ENCODE data around the gene PTGS1.

PTGS1 gene

DNA sequence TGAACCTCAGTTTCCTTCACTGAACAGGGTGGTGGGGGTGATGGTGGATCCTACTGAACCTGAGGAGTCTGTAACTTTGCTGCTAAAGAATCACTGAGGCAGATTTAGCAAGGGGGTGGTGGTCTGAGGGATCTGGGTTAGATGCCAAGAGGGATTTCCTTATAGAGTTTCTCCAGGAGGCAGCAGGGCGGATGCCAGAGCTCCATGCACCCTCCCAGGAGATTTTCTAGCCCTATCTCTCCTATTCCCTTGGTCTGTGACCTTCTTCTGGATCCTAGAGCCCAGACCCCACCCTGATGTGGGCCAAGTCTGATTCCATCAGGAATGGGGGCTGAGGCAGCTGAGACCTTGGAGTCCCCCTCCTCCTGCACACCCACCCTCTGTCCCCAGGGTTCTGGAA lies 6.0 kb downstream of the PTGS1 start:
- DNase-seq, result no peak

DNA sequence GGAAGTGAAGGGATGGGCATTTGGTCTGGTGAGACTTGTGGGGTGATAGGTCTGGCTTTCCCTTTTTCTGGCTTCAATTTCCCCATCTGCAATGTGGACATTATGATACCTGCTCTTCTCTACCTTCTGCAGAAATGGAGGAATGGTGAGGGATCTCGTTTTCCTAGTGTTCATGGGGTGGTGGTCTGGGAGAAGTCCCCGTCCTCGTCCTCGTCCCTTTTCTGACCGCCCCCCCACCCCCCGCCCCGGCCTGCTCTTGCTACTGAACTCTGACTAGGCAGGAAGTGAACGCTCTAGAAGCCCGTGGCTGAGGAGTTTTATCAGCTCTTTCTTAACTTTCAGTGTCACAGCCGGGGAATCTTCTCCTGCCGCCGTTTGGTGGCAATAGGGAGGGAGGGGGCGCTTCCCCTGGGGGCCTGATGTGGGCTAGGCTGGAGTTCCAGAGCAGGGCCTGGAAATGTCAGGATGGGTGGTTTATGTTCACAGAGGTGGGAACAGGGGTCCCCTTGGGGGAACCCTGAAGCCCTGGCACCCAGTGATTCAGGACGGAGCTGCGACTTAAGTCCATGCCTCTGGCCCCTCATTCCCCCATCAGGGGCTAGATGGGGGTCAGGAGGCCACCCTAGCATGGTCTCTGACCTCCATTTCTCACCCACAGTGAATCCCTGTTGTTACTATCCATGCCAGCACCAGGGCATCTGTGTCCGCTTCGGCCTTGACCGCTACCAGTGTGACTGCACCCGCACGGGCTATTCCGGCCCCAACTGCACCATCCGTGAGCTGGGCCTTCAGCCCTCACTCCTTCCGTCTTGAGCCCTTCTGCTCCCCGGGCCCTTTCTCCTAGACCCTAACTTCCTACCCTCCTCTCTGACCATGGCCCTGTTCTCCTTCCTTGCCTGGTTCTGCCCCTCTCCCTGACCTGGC lies 6.7 kb downstream of the PTGS1 start:
- DNase-seq, result no peak

DNA sequence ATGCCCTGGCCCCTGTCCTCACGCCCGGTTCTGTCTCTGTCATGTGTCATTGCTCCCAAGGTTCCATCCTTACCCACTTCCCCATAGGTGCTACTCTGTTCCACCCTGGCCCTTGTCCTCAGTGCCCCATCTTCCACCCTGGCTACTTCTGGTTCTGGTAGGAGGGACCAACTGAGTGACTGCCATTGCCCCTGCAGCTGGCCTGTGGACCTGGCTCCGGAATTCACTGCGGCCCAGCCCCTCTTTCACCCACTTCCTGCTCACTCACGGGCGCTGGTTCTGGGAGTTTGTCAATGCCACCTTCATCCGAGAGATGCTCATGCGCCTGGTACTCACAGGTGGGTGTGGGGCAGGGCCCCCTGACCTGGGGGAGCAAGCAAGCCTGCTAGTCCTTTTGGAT lies 7.4 kb downstream of the PTGS1 start:
- DNase-seq, result no peak

DNA sequence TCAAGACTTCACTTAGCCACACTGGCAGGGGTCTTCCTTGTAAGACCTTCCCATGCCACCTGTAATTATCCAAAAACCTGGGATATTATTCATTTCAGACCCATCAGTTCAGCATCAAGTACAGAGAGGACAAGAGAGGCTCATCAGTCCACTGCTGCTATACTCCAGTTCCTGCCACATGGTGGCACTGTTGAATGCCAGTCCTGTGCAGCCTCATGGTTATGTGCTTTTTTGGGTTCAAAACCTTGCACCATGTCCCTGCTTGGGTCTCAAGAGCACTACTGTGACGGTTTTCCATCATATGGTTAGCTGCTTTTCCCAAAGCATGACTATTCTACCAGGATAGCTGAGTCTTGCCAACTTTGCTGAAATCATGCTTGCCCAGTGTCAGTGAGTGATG lies 8.5 kb downstream of the PTGS1 start:
- no peak for DNase-seq

DNA sequence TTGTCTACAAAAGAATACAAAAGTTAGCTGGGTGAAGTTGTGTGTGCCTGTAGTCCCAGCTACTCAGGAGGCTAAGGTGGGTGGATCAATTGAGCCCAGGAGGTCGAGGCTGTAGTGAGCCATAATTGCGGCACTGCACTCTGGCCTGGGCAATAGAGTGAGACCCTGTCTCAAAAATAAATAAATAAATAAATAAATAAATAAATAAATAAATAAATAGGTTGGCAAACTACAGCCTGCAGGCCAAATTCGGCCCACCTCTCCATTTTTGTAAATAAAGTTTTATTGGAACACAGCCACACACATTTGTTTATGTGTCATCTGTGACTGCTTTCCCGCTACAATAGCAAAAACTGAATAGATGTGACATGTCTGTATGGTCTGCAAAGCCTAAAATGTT lies 9.5 kb downstream of the PTGS1 start:
- no peak for DNase-seq

DNA sequence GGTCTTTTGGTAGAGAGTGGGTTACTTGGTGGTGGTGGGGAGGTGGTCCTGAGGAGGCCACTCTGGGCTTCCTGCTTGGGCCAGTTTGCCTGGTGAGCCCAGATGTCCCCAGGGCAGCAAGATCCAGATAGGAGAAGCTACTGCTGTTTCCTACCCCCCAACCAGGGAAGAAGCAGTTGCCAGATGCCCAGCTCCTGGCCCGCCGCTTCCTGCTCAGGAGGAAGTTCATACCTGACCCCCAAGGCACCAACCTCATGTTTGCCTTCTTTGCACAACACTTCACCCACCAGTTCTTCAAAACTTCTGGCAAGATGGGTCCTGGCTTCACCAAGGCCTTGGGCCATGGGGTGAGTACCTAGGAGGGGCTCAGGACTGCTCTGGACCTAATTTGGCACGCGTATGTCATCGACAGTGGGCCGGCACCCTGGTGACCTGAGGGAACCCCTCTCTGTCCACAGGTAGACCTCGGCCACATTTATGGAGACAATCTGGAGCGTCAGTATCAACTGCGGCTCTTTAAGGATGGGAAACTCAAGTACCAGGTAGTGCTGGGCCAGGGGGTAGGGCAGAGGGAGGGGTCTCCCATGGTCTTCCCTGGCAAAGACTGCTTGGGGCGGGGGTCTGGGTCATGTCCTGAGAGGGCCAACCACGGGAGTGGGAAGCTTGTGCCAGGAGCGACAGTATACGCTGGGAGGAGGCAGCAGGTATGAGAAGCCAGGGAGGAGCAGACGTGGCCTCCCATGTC lies 10.6 kb downstream of the PTGS1 start:
- DNase-seq, result no peak

DNA sequence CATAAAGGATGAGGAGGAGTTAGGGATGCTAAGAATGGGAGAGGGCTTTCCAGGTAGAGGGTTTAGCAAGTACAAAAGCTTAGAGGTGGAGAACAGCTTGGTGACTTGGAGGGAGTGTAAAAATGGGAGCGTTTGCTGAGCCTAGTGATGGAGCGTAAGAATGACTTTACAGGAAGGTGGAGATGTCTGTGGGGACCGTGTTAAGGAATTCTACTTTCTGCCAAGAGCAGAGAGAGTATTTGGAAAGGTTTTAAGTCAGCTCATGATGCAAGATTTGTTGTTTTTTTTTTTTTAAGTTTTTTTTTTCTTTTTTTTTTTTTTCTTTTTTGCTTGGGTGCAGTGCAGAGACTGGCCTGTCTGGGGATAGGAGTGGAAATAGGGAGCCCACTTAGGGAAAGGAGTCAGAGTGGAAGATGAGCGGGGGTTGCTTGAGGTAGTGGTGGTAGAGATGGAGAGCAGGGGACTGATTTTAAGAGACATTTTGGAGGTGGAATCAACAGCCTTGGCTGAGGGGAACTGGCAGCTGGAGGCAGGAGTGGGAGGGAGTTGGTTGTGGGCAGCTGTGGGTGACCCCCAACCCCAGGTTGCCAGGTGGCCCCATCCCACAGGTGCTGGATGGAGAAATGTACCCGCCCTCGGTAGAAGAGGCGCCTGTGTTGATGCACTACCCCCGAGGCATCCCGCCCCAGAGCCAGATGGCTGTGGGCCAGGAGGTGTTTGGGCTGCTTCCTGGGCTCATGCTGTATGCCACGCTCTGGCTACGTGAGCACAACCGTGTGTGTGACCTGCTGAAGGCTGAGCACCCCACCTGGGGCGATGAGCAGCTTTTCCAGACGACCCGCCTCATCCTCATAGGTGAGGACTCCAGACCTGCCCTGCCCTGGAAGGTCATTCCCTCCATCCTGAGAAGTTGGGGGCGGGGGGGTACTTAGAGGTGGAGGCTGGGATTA lies 12.4 kb downstream of the PTGS1 start:
- DNase-seq, result no peak

DNA sequence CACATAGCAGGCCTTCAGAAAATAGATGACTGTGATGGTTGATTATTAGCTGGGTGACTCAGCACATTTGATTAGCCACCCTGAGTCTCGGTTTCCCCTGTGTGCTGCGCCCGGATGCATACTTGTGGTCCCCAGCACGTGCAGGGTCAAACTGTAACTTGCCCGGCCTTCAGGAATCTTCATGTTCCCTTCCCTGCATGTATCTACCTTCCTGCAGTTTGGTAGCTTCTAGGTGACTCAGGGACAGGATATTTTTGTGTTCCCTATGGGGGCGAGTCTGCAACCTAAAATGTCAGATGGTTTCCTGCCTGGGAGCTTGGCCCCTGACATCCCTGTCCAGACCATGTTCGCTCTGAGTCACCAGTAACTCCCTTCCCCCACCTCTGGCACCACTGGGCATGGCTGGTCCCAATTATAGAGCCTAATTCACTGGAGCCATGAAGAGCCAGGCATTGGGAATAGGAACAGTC lies 13.2 kb downstream of the PTGS1 start:
- DNase-seq, result no peak

DNA sequence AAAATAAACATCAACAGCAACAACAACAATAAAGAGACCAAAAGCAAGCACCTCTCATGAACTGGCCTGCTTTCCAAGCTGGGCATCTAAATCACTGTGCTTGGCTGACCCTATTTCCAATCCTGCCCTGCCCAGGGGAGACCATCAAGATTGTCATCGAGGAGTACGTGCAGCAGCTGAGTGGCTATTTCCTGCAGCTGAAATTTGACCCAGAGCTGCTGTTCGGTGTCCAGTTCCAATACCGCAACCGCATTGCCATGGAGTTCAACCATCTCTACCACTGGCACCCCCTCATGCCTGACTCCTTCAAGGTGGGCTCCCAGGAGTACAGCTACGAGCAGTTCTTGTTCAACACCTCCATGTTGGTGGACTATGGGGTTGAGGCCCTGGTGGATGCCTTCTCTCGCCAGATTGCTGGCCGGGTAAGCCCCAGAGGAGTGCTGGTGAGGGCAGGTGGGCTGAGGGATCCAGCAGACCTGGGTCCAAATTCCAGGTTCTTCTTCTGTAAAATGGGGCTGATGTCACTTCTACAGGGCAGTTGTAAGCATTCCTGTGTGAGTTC lies 15.6 kb downstream of the PTGS1 start:
- no peak for DNase-seq

DNA sequence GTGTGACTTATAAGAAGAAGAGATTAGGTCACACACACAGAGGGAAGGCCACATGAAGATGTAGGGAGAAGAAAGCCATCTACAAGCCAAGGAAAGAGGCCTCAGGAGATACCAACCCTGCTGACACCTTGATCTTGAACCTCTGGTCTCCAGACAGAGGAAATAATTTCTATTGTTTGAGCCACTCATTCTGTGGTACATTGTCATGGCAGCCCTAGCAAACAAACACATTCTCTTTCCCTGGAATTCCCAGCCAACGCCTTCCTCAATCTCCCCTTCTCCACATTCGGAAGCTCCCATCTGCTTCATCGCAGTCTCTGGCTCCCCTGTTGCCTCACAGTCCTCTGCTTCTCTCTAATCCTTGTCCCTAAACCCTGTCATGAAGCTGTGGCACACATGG lies 16.7 kb downstream of the PTGS1 start:
- no peak for DNase-seq

DNA sequence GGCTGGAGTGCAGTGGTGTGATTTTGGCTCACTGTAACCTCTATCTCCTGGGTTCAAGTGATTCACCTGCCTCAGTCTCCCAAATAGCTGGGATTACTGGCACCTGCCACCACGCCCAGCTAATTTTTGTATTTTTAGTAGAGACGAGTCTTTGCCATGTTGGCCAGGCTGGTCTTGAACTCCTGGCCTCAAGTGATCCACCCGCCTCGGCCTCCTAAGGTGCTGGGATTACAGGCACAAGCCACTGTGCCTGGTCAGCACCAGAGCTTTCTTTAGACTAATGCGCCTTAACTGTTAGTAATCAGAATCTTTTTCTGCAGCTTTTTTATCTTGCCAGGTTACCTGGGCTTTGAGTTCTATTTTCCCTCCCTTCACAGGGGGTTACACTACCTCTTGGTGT lies 18.4 kb downstream of the PTGS1 start:
- no peak for DNase-seq

DNA sequence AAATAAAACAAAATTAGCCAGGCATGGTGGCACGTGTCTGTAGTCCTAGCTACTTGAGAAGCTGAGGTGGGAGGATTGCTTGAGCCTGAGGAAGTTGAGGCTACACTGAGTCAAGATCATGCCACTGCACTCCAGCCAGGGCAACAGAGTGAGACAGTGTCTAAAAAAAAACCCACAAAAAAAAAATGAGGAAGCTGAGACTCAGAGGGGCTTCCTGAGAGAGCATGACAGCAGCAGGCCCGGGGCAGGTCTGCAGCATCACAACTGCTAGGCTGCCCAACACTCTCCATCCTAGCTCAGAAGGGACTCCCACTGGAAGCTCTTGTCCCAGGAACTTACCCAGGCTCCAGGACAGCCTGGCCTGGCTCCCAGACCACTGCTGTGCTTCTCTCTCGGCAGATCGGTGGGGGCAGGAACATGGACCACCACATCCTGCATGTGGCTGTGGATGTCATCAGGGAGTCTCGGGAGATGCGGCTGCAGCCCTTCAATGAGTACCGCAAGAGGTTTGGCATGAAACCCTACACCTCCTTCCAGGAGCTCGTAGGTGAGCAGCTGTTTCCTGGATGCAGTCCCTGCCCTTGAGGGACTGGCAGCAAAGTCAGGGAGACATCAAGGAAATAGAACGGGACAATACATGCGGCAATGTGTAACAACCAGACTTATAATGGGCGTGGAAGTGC lies 19.1 kb downstream of the PTGS1 start:
- peak; percentile 29 for DNase-seq

DNA sequence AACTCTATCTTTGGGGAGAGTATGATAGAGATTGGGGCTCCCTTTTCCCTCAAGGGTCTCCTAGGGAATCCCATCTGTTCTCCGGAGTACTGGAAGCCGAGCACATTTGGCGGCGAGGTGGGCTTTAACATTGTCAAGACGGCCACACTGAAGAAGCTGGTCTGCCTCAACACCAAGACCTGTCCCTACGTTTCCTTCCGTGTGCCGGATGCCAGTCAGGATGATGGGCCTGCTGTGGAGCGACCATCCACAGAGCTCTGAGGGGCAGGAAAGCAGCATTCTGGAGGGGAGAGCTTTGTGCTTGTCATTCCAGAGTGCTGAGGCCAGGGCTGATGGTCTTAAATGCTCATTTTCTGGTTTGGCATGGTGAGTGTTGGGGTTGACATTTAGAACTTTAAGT lies 21.5 kb downstream of the PTGS1 start:
- no peak for DNase-seq

DNA sequence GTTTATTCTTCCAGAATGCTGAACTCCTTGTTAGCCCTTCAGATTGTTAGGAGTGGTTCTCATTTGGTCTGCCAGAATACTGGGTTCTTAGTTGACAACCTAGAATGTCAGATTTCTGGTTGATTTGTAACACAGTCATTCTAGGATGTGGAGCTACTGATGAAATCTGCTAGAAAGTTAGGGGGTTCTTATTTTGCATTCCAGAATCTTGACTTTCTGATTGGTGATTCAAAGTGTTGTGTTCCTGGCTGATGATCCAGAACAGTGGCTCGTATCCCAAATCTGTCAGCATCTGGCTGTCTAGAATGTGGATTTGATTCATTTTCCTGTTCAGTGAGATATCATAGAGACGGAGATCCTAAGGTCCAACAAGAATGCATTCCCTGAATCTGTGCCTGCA lies 21.9 kb downstream of the PTGS1 start:
- DNase-seq, result no peak

DNA sequence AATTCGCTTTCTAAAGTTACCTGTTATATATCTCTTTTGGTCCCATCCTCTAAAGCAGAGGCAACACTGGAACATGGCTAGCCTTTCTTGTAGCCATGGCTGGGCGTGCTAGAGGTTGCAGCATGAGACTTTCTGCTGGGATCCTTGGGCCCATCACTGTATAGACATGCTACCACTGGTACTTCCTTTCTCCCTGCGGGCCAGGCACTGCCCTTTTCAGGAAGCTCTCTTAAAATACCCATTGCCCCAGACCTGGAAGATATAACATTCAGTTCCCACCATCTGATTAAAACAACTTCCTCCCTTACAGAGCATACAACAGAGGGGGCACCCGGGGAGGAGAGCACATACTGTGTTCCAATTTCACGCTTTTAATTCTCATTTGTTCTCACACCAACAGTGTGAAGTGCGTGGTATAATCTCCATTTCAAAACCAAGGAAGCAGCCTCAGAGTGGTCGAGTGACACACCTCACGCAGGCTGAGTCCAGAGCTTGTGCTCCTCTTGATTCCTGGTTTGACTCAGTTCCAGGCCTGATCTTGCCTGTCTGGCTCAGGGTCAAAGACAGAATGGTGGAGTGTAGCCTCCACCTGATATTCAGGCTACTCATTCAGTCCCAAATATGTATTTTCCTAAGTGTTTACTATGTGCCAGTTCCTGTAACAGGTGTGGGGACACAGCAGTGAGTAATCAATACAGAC lies 22.6 kb downstream of the PTGS1 start:
- DNase-seq, result no peak

DNA sequence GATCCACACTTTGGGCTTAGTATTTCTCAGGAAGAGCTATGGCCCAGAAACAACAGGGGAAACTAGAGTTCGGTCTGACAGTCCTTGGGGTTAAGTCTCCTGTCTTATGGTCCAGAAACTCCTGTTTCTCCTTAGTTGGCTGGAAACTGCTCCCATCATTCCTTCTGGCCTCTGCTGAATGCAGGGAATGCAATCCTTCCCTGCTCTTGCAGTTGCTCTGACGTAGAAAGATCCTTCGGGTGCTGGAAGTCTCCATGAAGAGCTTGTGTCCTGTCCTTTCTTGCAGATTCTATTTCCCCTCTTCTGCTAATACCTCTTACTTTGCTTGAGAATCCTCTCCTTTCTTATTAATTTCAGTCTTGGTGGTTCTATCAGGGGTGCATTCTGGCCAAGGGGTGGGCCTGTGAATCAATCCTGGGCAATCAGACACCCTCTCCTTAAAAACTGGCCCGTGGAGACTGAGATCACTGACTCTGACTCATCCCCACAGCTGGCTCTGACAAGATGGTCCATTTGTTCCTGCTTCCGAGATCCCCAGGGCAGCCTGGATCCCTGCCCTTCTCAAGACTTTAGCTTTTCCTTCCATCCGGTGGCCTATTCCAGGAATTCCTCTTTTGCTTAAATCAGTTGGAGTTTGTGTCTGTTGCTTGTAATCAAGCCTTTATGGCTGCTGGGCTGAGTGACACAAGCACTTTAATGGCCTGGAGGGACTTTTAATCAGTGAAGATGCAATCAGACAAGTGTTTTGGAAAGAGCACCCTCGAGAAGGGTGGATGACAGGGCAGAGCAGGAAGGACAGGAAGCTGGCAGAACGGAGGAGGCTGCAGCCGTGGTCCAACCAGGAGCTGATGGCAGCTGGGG lies 23.7 kb downstream of the PTGS1 start:
- DNase-seq, result no peak

DNA sequence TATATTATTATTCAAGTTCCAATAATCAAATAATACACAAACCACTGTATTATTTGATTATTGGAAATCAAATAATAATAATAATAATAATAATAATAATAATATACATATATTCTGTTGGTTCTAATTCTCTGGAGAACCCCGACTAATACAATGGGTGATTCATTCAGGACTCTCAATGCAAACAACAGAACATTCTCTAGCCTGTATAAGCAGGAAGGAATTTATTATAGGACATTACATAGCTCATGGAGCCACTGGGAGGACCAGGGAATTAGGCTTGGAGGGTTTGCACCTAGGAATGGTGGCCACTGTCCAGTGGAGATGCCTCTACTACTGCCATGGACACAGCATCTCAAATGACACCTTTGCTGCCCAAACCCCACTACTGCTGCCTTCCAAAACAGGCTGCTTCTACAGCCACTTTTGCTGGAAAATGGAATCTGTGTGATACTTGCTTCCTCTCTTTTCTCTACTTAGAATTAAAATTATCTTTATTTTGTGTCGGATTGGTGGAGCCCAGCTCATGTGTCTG lies 25.9 kb downstream of the PTGS1 start:
- DNase-seq, result no peak

DNA sequence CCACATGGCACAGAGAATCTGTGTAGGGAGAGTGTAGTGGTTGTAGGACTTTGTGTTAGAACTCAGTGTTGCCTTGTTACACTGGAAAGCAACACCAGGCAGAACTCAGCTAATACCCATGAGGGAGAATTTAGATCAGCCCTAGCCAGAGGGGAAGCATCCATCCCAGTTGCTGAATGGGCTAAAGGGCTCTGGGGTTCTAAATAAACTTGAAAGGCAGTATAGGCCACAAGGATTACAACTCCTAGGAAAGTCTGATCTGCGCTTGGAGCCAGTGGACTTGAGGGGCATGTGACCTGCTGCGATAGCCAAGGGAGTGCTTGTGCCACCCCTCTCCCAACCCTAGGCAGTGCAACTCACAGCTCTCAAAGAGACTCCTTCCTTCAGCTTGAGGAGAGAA lies 26.9 kb downstream of the PTGS1 start:
- DNase-seq, result no peak

DNA sequence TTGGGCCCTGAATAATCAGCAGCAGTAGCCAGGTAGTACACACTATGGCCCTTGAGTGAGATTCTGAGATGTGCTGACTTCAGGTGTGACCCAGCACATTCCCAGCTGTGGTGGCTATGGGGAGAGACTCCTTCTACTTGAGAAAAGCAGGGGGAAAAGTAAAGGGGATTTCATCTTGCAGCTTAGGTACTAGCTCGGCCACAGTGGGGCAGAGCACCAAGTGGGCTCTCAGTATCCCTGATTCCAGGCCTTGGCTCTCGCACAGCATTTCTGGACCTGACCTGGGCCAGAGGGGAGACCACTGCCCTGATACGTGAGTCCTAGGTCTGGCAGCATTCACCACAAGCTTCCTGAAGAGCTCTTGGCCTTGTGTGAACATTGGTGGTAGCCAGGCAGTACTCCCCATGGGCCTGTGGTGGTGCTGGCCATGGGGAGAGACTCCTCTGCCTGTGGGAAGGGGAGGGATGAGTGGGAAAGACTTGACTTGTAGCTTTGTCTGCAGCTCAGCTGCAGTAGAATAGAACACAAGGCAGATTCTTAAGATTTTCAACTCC lies 27.6 kb downstream of the PTGS1 start:
- DNase-seq, result no peak

DNA sequence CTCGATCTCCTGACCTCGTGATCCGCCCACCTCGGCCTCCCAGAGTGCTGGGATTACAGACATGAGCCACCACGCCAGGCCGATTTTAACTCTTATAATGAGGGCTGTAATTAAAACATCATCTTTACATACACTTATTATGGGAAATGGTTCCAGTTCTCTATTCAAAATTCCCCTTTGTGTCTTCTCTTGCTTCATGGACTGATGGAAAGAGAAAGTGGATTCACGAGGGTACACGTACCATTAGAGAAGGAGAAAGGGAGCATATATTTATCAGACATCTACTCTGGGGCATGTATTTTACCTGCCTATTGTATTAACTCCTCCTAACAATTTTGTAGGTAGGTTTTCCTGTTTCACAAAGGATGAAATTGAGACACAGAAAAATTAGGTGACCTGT lies 31.1 kb downstream of the PTGS1 start:
- no peak for DNase-seq
